GM23338 (cell line): ENCODE results near the gene CMTM5. TPM values are rescaled to one million over a fixed set of nuclear protein-coding genes. Genes with fewer than 3 reads are reported as not detected.

Experiments used
- ATAC-seq: fragments of 200-7000 bp; cut with Tn5 transposase; 3 replicates; pipeline ENCODE4 v1.9.1; 2020
- DNase-seq: peaks from one replicate; pipeline ENCODE4 v3.0.0-alpha.2; 2015; ENCODE audit warnings: low spot score
- H2AFZ ChIP-seq: fragments of 200-600 bp; sonication (generic); 2 replicates; pipeline ENCODE4 v1.8.0; 2016; ENCODE audit warnings: antibody characterized with exemption, mild to moderate bottlenecking, moderate library complexity
- H3F3A ChIP-seq: fragments of 200-600 bp; sonication (generic); replicated peaks from 2 replicates; pipeline ENCODE4 v1.8.0; 2017; ENCODE audit warnings: antibody characterized with exemption, mixed run types, low read depth
- H3K27ac ChIP-seq: fragments of 200-600 bp; sonication (generic); 2 replicates; pipeline ENCODE4 v1.6.1; 2016; ENCODE audit warnings: low read depth
- H3K27me3 ChIP-seq: fragments of 200-600 bp; sonication (generic); 2 replicates; pipeline ENCODE4 v1.8.0; 2016; ENCODE audit warnings: mild to moderate bottlenecking, mixed run types, moderate library complexity; ENCODE audit not compliant: insufficient read depth
- H3K36me3 ChIP-seq: fragments of 200-600 bp; sonication (generic); 2 replicates; pipeline ENCODE4 v1.8.0; 2016; ENCODE audit warnings: mild to moderate bottlenecking; ENCODE audit not compliant: insufficient read depth
- H3K4me1 ChIP-seq: fragments of 200-600 bp; sonication (generic); 2 replicates; pipeline ENCODE4 v1.8.0; 2016; ENCODE audit warnings: mild to moderate bottlenecking, moderate library complexity; ENCODE audit not compliant: insufficient read depth
- H3K4me2 ChIP-seq: fragments of 200-600 bp; sonication (generic); 2 replicates; pipeline ENCODE4 v1.7.1; 2017; ENCODE audit warnings: mixed run types
- H3K4me3 ChIP-seq: fragments of 200-600 bp; sonication (generic); 2 replicates; pipeline ENCODE4 v1.6.1; 2016; ENCODE audit warnings: mixed run types
- H3K79me2 ChIP-seq: fragments of 200-600 bp; sonication (generic); replicated peaks from 2 replicates; pipeline ENCODE4 v1.8.0; 2017; ENCODE audit warnings: mild to moderate bottlenecking; ENCODE audit not compliant: insufficient read depth
- H3K9me2 ChIP-seq: fragments of 200-600 bp; sonication (generic); 2 replicates; pipeline ENCODE4 v1.8.0; 2017; ENCODE audit not compliant: insufficient read depth
- H4K20me1 ChIP-seq: fragments of 200-600 bp; sonication (generic); replicated peaks from 2 replicates; pipeline ENCODE4 v1.8.0; 2017; ENCODE audit warnings: mild to moderate bottlenecking; ENCODE audit not compliant: insufficient read depth
- H3K27ac Mint-ChIP-seq: 2 replicates; pipeline ENCODE4 v1.8.0; 2020; ENCODE audit warnings: inconsistent platforms, mild to moderate bottlenecking, moderate library complexity, mixed read lengths
- H3K27me3 Mint-ChIP-seq: 3 replicates; pipeline ENCODE4 v1.8.0; 2022; ENCODE audit warnings: low read depth, mild to moderate bottlenecking, moderate library complexity, mixed read lengths, inconsistent platforms; ENCODE audit not compliant: insufficient read depth, poor library complexity
- H3K36me3 Mint-ChIP-seq: 3 replicates; pipeline ENCODE4 v1.8.0; 2021; ENCODE audit warnings: low read depth, mild to moderate bottlenecking, inconsistent platforms, moderate library complexity, mixed read lengths
- H3K4me1 Mint-ChIP-seq: 3 replicates; pipeline ENCODE4 v1.8.0; 2020; ENCODE audit warnings: mild to moderate bottlenecking, inconsistent platforms, mixed read lengths
- H3K4me3 Mint-ChIP-seq: 3 replicates; pipeline ENCODE4 v1.8.0; 2021; ENCODE audit warnings: moderate library complexity, mild to moderate bottlenecking, inconsistent platforms, mixed read lengths
- H3K9me3 Mint-ChIP-seq: 3 replicates; pipeline ENCODE4 v1.8.0; 2020; ENCODE audit warnings: moderate library complexity, mild to moderate bottlenecking, inconsistent platforms, mixed read lengths
- CREB1 ChIP-seq: fragments of 250-450 bp; sonication (Bioruptor Pico); IDR thresholded peaks from 2 replicates; pipeline ENCODE4 v1.5.0; 2020; ENCODE audit warnings: low read depth, mild to moderate bottlenecking, moderate library complexity
- CTCF ChIP-seq, 2 experiments: fragments of 200-600 bp in 1 of 2; sonication (generic) in 1 of 2; conservative IDR thresholded peaks; 2 replicates each; pipeline versions ENCODE4 v1.5.1 to v1.6.1; 2016 to 2017; ENCODE audit warnings: antibody characterized with exemption in 2 of 2, low read depth in 2 of 2, mild to moderate bottlenecking in 2 of 2, moderate library complexity in 1 of 2
- ETS1 ChIP-seq: IDR thresholded peaks from 2 replicates; pipeline ENCODE4 v1.6.1; 2016; ENCODE audit warnings: antibody characterized with exemption
- EZH2 ChIP-seq: fragments of 200-600 bp; sonication (generic); IDR thresholded peaks from one replicate; pipeline ENCODE4 v1.8.0; 2017; ENCODE audit warnings: antibody characterized with exemption, mild to moderate bottlenecking, low read depth; ENCODE audit not compliant: unreplicated experiment
- EZH2phosphoT487 ChIP-seq: fragments of 200-600 bp; sonication (generic); IDR thresholded peaks from one replicate; pipeline ENCODE4 v1.8.1; 2018; ENCODE audit warnings: antibody characterized with exemption; ENCODE audit not compliant: unreplicated experiment
- NANOG ChIP-seq: IDR thresholded peaks from 2 replicates; pipeline ENCODE4 v1.6.1; 2016; ENCODE audit warnings: antibody characterized with exemption, borderline replicate concordance
- POLR2AphosphoS5 ChIP-seq: IDR thresholded peaks from 2 replicates; pipeline ENCODE4 v1.6.1; 2016; ENCODE audit warnings: antibody characterized with exemption, low read depth
- REST ChIP-seq: IDR thresholded peaks from one replicate; pipeline ENCODE4 v1.6.1; 2018; ENCODE audit warnings: antibody characterized with exemption; ENCODE audit not compliant: unreplicated experiment
- STAT1 ChIP-seq: IDR thresholded peaks from one replicate; pipeline ENCODE4 v1.6.1; 2016; ENCODE audit warnings: antibody characterized with exemption; ENCODE audit not compliant: unreplicated experiment
- polyA plus RNA-seq: library from polyadenylated mRNA; unstranded; fragments of >200 nt; fragmentation: Nextera tagmentation; extraction: Ambion mirVana; gene quantifications from 2 replicates; pipeline ENCODE4 v1.2.1, GENCODE V29; 2016
- total RNA-seq: library from RNA; depleted of rRNA; stranded (reverse); fragments of >200 nt; shearing (Covaris generic); gene quantifications from 2 replicates; pipeline ENCODE4 v1.2.3, GENCODE V29; 2014

Gene CMTM5
- total and polyA plus RNA-seq, 2 experiments from 2014 or later, result 0.24 TPM; not detected in 1

GRCh38 chr14:23348297-23348655 lies 28.6 kb upstream of the CMTM5 start:
- Histone ChIP-seq H3K27ac (no peak overlapping the region), H2AFZ (no peak overlapping the region), H3K4me1 (peaks cover 15% of the 10 kb centered on the region), H3K4me3 (no peak overlapping the region), H3K79me2 (no peaks in the 10 kb centered on the region), H3K27me3 (peaks cover 19% of the 10 kb centered on the region), H4K20me1 (peaks cover 5% of the 10 kb centered on the region; the same call in 1 of the 2 replicates), H3F3A (peaks cover 6% of the 10 kb centered on the region; the same call in 1 of the 2 replicates), H3K4me2 (no peak overlapping the region), H3K36me3 (no peaks in the 10 kb centered on the region), H3K9me2 (no peaks in the 10 kb centered on the region)
- ATAC-seq (no peak), DNase-seq (no peak)
- Mint-ChIP-seq H3K4me1 (peaks cover 20% of the 10 kb centered on the region), H3K27ac (no peak overlapping the region; the same call in 1 of the 2 replicates), H3K4me3 (no peak overlapping the region), H3K9me3 (no peaks in the 10 kb centered on the region; the same call in 1 of the 3 replicates), H3K36me3 (peaks cover 9% of the 10 kb centered on the region), H3K27me3 (peaks cover 9% of the 10 kb centered on the region)
- TF ChIP-seq POLR2AphosphoS5, result no peak
- no peak for TF ChIP-seq REST
- no peak for TF ChIP-seq NANOG
- TF ChIP-seq CTCF (conservative IDR thresholded peaks at IDR 0.05; ENCODE audit: low read depth in 2 of 2), result no peak
- no peak for TF ChIP-seq ETS1
- no peak for TF ChIP-seq STAT1
- TF ChIP-seq EZH2phosphoT487, result no peak
- TF ChIP-seq CREB1 (CRISPR knock-in tag), result no peak
- TF ChIP-seq EZH2, result no peak
